GM12878 (cell line): ENCODE results near the gene TCOF1. TPM values are rescaled to one million over a fixed set of nuclear protein-coding genes. Genes with fewer than 3 reads are reported as not detected.

Experiments used
- BACH1 ChIP-seq: fragments of 450-650 bp; IDR thresholded peaks from 2 replicates; pipeline ENCODE4 v1.6.1; 2017; ENCODE audit warnings: mild to moderate bottlenecking, borderline replicate concordance
- CBFB ChIP-seq: IDR thresholded peaks from 2 replicates; pipeline ENCODE4 v1.6.1; 2016; ENCODE audit warnings: antibody characterized with exemption, low read depth
- CBX5 ChIP-seq: sonication (generic); IDR thresholded peaks from 2 replicates; pipeline ENCODE4 v1.6.1; 2016; ENCODE audit warnings: low read depth, moderate library complexity, mild to moderate bottlenecking, inconsistent platforms
- CHD1 ChIP-seq: IDR thresholded peaks from 2 replicates; pipeline ENCODE4 v1.6.1; 2012; ENCODE audit warnings: low read depth, low read length, improper control_type of control experiment
- CHD2 ChIP-seq: IDR thresholded peaks from 2 replicates; pipeline ENCODE4 v1.6.1; 2011; ENCODE audit warnings: low read depth, low read length, improper control_type of control experiment, borderline replicate concordance
- CREM ChIP-seq: IDR thresholded peaks from 2 replicates; pipeline ENCODE4 v1.6.1; 2014; ENCODE audit warnings: antibody characterized with exemption, low read depth
- FOXK2 ChIP-seq: fragments of 450-650 bp; IDR thresholded peaks from 2 replicates; pipeline ENCODE4 v1.6.1; 2017; ENCODE audit warnings: mild to moderate bottlenecking, moderate library complexity
- IRF3 ChIP-seq: fragments of 450-650 bp; IDR thresholded peaks from 2 replicates; pipeline ENCODE4 v1.6.1; 2014; ENCODE audit warnings: mild to moderate bottlenecking
- IRF4 ChIP-seq: IDR thresholded peaks from 2 replicates; pipeline ENCODE4 v1.6.1; 2011; ENCODE audit warnings: low read depth, low read length
- JUNB ChIP-seq: IDR thresholded peaks from 2 replicates; pipeline ENCODE4 v1.6.1; 2016; ENCODE audit warnings: antibody characterized with exemption, mild to moderate bottlenecking
- KDM1A ChIP-seq: fragments of 200-600 bp; sonication (generic); IDR thresholded peaks from 2 replicates; pipeline ENCODE4 v1.6.1; 2016; ENCODE audit warnings: borderline replicate concordance
- KLF5 ChIP-seq: fragments of 450-650 bp; IDR thresholded peaks from 2 replicates; pipeline ENCODE4 v1.6.1; 2014; ENCODE audit warnings: mild to moderate bottlenecking; ENCODE audit not compliant: partially characterized antibody
- LARP7 ChIP-seq: fragments of 450-650 bp; IDR thresholded peaks from 2 replicates; pipeline ENCODE4 v1.6.1; 2017; ENCODE audit warnings: mild to moderate bottlenecking
- MEF2A ChIP-seq: IDR thresholded peaks from 2 replicates; pipeline ENCODE4 v1.6.1; 2011; ENCODE audit warnings: low read depth, mild to moderate bottlenecking, low read length, moderate library complexity; ENCODE audit not compliant: insufficient read depth
- MEF2B ChIP-seq: fragments of 450-650 bp; IDR thresholded peaks from 2 replicates; pipeline ENCODE4 v1.6.1; 2018; ENCODE audit warnings: mild to moderate bottlenecking, moderate library complexity; ENCODE audit not compliant: partially characterized antibody, poor library complexity, severe bottlenecking
- MYB ChIP-seq: fragments of 150-350 bp; IDR thresholded peaks from 2 replicates; pipeline ENCODE4 v1.6.1; 2014; ENCODE audit warnings: mild to moderate bottlenecking, low read depth, low read length, borderline replicate concordance
- NBN ChIP-seq: fragments of 450-650 bp; IDR thresholded peaks from 2 replicates; pipeline ENCODE4 v1.6.1; 2016
- NFIC ChIP-seq: IDR thresholded peaks from 2 replicates; pipeline ENCODE4 v1.6.1; 2012; ENCODE audit warnings: low read depth, mild to moderate bottlenecking, inconsistent platforms, low read length, moderate library complexity
- NFXL1 ChIP-seq: fragments of 450-650 bp; IDR thresholded peaks from 2 replicates; pipeline ENCODE4 v1.6.1; 2017; ENCODE audit warnings: antibody characterized with exemption, mild to moderate bottlenecking, borderline replicate concordance
- NFYB ChIP-seq: IDR thresholded peaks from 2 replicates; pipeline ENCODE4 v1.6.1; 2011; ENCODE audit warnings: low read depth, mild to moderate bottlenecking, low read length, improper control_type of control experiment, moderate library complexity; ENCODE audit not compliant: insufficient read depth
- PAX5 ChIP-seq: IDR thresholded peaks from 2 replicates; pipeline ENCODE4 v1.6.1; 2011; ENCODE audit warnings: low read depth, low read length, borderline replicate concordance
- POLR2AphosphoS5 ChIP-seq: IDR thresholded peaks from 2 replicates; pipeline ENCODE4 v1.6.1; 2011; ENCODE audit warnings: mild to moderate bottlenecking, low read length, inconsistent platforms
- RBBP5 ChIP-seq: fragments of 200-600 bp; sonication (generic); conservative IDR thresholded peaks from 2 replicates; pipeline ENCODE4 v1.6.1; 2016
- RFX5 ChIP-seq: IDR thresholded peaks from 2 replicates; pipeline ENCODE4 v1.6.1; 2011; ENCODE audit warnings: low read depth, low read length, improper control_type of control experiment
- SMAD1 ChIP-seq: fragments of 450-650 bp; IDR thresholded peaks from 2 replicates; pipeline ENCODE4 v1.6.1; 2018; ENCODE audit warnings: mild to moderate bottlenecking, low read depth; ENCODE audit not compliant: partially characterized antibody
- SMARCA5 ChIP-seq: fragments of 450-650 bp; IDR thresholded peaks from 2 replicates; pipeline ENCODE4 v1.6.1; 2017; ENCODE audit warnings: mild to moderate bottlenecking
- SP1 ChIP-seq: IDR thresholded peaks from one replicate; pipeline ENCODE4 v1.6.1; 2011; ENCODE audit warnings: low read depth, low read length
- TAF1 ChIP-seq: IDR thresholded peaks from 2 replicates; pipeline ENCODE4 v1.6.1; 2011; ENCODE audit warnings: mild to moderate bottlenecking, low read depth, low read length, borderline replicate concordance
- TCF12 ChIP-seq: IDR thresholded peaks from 2 replicates; pipeline ENCODE4 v1.6.1; 2011; ENCODE audit warnings: low read depth, mild to moderate bottlenecking, low read length
- TCF3 ChIP-seq: IDR thresholded peaks from 2 replicates; pipeline ENCODE4 v1.6.1; 2012; ENCODE audit warnings: low read depth, mild to moderate bottlenecking, low read length, borderline replicate concordance; ENCODE audit not compliant: insufficient read depth
- YY1 ChIP-seq: IDR thresholded peaks from 2 replicates; pipeline ENCODE4 v1.6.1; 2011; ENCODE audit warnings: low read depth, mild to moderate bottlenecking, low read length
- ZBTB33 ChIP-seq: fragments of 450-650 bp; IDR thresholded peaks from 2 replicates; pipeline ENCODE4 v1.6.1; 2017; ENCODE audit warnings: mild to moderate bottlenecking
- ZNF622 ChIP-seq: fragments of 450-650 bp; IDR thresholded peaks from 2 replicates; pipeline ENCODE4 v1.6.1; 2017; ENCODE audit warnings: mild to moderate bottlenecking, inconsistent platforms
- polyA plus RNA-seq, 11 experiments: library from polyadenylated mRNA; depleted of rRNA in 4 of 11; unstranded in 6 of 11; stranded (reverse) in 5 of 11; fragments of >200 nt; fragmentation: Nextera tagmentation in 4 of 11; fragmentation: Illumina TruSeq in 1 of 11; extraction: Ambion mirVana in 4 of 11; extraction: Trizol in 1 of 11; gene quantifications; 1 replicate in 1 of 11; 2 replicates in 10 of 11; pipeline versions ENCODE4 v1.2.1 to v1.2.3, GENCODE V29; 2011 to 2016; ENCODE audit warnings: inconsistent platforms in 2 of 11, missing spikeins in 2 of 11, low read depth in 1 of 11
- total RNA-seq, 4 experiments: library from RNA; depleted of rRNA in 3 of 4; stranded (reverse); fragments of >200 nt in 3 of 4; fragmentation: Illumina TruSeq in 1 of 4; extraction: Trizol in 1 of 4; gene quantifications; 2 replicates each; pipeline versions ENCODE4 v1.2.1 to v1.2.3, GENCODE V29; 2013 to 2021

Gene TCOF1
- total and polyA plus RNA-seq, 10 of the 15 experiments (the other 5 are each of a cell fraction or from before 2014, with no cell fraction given) = 8.7 to 83.9 (median 38.9) TPM

GRCh38 chr5:150412319-150413175, 55.0 kb downstream of the TCOF1 start, which contains the start of gene CD74 (continued):
- peak; percentile 97 for TF ChIP-seq PAX5
- peak; percentile 38; the same call in 1 of the 2 replicates for TF ChIP-seq ZBTB33
- TF ChIP-seq LARP7 = peak; percentile 100
- TF ChIP-seq IRF3 = 0 out of 2 replicates have a peak, but pooled peaks have one; percentile 57
- TF ChIP-seq TAF1 = peak; percentile 100
- peak; percentile 94 for TF ChIP-seq KLF5
- peak; percentile 95; the same call in 1 of the 2 replicates for TF ChIP-seq CHD1
- TF ChIP-seq ZNF622 = no peak
- no peak for TF ChIP-seq RBBP5
- TF ChIP-seq MEF2B = peak; percentile 69
- TF ChIP-seq NFXL1 = no peak
- peak; percentile 100 for TF ChIP-seq CBFB
- no peak for TF ChIP-seq NFIC
- TF ChIP-seq CBX5 = no peak
- TF ChIP-seq MYB = peak; percentile 75
- TF ChIP-seq IRF4 = peak; percentile 79
- TF ChIP-seq NBN = peak; percentile 83
- TF ChIP-seq KDM1A = no peak
- TF ChIP-seq SP1 = peak; percentile 66
- peak; percentile 100 for TF ChIP-seq RFX5
- TF ChIP-seq TCF12 = peak; percentile 83; the same call in 1 of the 2 replicates
- TF ChIP-seq JUNB = 0 out of 2 replicates have a peak, but pooled peaks have one; percentile 12
- peak; percentile 97 for TF ChIP-seq CREM
- peak; percentile 99 for TF ChIP-seq NFYB
- TF ChIP-seq SMAD1 = peak; percentile 100
- TF ChIP-seq SMARCA5 = peak; percentile 73; the same call in 1 of the 2 replicates
- TF ChIP-seq YY1 = peak; percentile 86
- peak; percentile 93 for TF ChIP-seq BACH1
- peak; percentile 84 for TF ChIP-seq MEF2A
- TF ChIP-seq FOXK2 = no peak
- peak; percentile 98 for TF ChIP-seq TCF3
- peak; percentile 86 for TF ChIP-seq CHD2
- TF ChIP-seq POLR2AphosphoS5 = peak; percentile 99
